GM19043 (cell line): Measurements from ENCODE around the gene RFX5.
"Not testable (repeated sequence)": the region's sequence is repeated elsewhere in the genome, so short reads cannot be mapped to it uniquely, and the experiment has no call there.

Source experiments
- ATAC-seq: cut with Tn5 transposase; IDR thresholded peaks from one replicate; pipeline ENCODE4 v1.9.1; 2021; ENCODE audit warnings: low read depth; ENCODE audit not compliant: unreplicated experiment

Gene RFX5

GRCh38 chr1:151362308-151363155, 15.5 kb upstream of the RFX5 start:
- no peak for ATAC-seq

GRCh38 chr1:151361883-151362282, 14.8 kb upstream of the RFX5 start:
- no peak for ATAC-seq

- ATAC-seq = no peak
Measured at GRCh38 chr1:151356696-151357095, 9.6 kb upstream of the RFX5 start.

GRCh38 chr1:151352021-151352718, 5.1 kb upstream of the RFX5 start:
- no peak for ATAC-seq

DNA sequence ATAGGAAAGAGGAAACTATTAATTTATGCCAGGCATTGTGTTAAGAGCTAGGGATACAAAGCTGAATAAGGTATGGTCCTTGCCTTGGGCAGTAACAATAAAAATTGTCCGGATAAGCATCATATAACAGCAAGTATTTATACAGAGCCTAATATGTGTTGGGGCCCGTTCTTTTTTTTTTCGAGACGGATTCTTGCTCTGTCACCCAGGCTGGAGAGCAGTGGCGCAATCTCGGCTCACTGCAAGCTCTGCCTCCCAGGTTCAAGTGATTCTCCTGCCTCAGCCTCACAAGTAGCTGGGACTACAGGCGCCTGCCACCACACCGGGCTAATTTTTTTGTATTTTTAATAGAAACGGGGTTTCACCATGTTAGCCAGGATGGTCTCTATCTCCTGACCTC, 3.3 kb upstream of the RFX5 start:
- not testable (repeated sequence) for ATAC-seq

DNA sequence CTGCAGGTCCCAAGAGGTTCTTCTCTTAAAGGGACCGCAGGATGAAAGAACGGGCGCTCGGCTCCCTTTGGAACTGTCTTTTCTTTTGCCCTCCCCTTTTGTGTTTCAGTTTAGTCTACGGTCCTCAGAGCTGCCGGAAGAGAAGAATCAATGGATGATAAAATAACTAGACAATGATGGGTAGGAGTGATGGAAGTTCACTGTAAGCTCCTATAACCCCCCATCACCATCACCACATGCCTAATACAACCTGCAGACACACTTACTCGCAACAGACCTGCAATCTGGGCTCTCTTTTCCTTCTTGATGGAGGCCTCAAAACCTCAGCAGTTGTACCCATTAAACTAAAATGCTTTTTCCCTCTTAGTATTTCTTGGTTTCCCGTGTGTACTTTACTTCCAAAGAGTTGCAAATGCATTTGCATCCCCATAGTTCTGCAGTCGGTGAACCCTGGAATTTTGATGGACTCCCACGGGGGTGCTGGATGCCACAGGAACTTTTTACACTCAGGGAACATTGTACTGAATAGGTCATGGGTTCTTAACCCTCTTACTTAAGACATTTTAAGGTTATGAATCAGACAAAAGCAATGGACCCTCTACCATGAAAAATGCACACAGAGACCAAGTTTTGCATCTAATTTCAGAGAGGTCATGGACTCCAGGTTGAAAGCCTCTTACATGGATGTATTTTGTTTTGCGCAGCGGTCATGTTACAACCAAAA, 633 bp upstream of the RFX5 start:
- no peak for ATAC-seq

DNA sequence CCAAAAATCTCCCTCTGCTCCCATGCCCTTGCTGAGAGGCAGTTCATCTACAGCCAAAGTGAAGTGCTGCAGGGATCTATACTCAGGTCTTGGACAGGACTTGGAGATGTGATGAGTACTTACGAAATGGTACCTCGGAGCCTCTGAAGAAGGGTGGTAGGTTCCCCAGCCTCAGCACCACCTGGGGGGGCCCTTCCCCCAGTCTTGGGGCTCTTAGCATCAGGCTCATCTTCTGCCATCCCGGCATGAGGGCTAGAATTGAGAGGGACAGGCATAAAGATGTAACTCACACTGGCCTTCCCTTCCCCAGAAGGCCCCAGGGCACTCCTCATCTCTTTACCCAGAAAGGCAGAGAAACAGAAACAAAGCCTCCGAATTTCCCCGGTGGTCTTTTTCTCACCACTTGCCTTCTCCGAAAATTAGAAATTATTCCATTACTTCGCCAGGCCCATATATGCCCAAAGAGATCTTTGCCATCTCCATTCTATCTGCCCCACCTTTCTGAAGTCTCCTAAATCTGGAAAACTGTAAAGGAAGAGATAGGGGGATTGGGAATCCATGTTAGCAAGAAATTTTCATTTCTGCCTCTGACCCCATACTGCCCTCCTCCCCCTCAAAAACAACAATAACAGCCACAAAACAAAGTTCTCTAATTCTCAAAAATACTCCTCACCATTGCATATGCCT, 827 bp downstream of the RFX5 start:
- no peak for ATAC-seq

DNA sequence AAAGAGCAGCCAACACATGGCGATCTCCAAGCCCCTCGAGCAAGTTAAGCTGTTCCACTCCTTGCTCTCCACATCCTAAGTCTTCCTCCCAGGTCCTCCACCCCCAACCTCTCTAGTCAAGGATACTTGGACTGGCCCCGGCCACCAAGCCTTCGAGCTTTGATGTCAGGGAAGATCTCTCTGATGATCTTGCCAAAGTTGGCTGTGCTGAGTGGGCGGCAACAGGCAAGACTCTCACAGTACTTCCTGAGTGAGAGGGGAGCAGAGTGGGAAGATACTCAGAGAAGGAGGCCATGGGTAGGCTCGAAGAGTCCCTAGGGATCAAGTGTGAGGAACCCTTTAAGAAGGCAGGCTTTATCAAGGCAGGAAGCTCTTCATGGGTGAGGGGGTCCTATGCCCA, 2.8 kb downstream of the RFX5 start:
- no peak for ATAC-seq

DNA sequence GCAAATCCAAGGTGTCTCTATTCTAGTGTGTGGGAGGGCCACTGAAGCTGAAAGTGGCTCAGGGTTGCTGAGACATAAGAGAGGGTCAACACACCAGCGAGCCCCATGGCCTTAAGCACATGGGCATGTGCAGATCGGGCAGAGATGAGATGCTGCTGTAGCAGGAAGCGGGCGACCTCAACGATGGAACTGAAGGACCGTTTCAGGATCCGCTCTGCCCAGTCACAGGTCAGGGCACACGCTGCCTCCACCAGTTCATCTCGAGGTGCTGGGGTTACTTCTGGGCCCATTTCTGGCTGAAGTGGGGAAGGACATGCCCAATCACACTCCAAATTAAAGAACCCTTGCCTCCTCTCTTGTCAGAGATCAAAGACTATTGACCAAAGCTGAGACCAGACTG, 3.5 kb downstream of the RFX5 start:
- no peak for ATAC-seq

- no peak for ATAC-seq
Measured at GRCh38 chr1:151342569-151342968, 4.5 kb downstream of the RFX5 start.

- ATAC-seq = no peak
Measured at GRCh38 chr1:151342021-151342420, 5.0 kb downstream of the RFX5 start.

GRCh38 chr1:151340870-151341754, 5.9 kb downstream of the RFX5 start:
- ATAC-seq = no peak

- no peak for ATAC-seq
Measured at GRCh38 chr1:151336556-151336955, 10.5 kb downstream of the RFX5 start.

DNA sequence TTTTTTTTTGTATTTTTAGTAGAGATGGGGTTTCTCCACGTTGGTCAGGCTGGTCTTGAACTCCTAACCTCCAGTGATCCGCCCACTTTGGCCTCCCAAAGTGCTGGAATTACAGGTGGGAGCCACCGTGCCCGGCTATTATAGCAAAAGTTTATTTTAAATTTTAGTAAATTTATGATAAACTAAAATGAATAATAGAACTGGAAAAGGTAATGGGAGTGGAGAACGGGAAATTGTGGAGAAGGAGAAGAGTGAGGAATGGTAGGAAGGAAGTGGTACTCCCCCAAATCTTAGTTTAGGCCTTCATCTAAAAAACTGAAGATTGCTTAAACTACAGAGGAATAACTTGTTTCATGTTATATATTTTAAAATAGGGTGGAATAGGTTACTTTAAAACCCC, 12.2 kb downstream of the RFX5 start:
- no peak for ATAC-seq

GRCh38 chr1:151327903-151328674, 19.0 kb downstream of the RFX5 start:
- no peak for ATAC-seq

DNA sequence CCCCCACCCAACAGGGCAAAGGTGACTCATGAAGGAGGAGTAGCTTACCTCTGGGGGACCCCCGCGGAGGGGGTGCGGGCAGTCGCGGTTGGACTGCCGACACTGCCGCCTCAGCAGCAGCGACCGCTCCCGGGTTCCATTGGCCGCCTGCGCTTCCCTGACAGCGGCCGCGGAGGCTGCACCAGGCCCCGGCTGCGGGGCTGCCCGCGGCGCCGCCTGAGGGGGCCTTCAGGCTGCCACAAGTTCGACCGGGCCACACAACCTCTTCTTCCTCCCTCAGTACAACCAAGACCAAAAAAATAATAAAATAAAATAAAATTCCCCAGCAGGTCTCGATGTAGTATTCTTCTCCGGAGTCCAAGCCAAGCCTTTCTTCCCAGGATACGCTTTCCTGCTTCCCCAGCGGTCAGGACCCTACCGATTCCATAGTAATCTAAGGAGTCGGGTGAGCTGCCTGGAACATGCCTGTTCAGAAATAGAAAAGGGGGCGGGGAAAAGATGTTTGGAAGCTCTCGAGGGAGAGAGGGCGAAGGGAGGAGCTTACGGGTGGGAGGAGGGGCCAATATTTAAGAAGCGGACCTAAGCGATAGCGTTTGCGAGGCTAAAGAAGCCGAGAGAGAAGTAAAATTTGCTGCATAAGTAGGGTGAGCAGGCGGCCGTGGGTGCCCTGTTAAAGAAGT, 19.7 kb downstream of the RFX5 start, which contains the start of gene PI4KB:
TSS of gene PI4KB (minus strand) at position 194 of the 680 bp plus-strand sequence. CDS start 10,935 bp downstream, outside the sequence.
- ATAC-seq = peak; percentile 81

DNA sequence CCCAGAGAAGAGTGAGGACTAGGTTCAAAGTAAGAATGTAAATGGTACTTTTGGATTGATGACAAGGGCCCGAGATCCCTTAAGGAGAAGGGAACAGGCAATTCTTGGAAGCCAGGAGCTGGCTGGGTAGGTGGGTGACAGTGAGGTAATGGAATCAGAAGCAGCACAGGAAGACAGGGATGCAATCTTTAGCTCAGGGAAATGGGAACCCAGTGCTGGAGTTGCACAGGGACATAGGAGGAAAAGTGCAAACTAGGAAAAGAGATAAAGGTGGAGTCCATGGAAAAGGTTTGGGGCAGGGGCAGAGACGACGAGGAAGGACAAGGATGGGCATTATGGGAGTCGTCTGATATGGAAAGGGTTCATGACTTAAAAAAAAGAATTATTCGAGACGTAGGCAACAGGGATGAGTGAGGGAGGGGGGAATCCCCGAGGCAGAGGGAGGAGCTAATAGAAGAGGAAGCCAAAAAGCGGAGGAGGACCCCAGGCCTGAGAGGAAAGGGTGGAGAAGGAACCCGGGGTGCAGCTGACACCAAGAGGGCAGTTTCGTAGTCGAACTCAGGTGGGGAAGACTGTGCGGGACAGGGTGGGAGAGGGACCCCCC, 20.3 kb downstream of the RFX5 start:
- peak; percentile 40 for ATAC-seq
